HepG2 (cell line): ENCODE data around the gene NEU1. TPM values are rescaled to one million over a fixed set of nuclear protein-coding genes. Genes with fewer than 3 reads are reported as not detected.

Experiments used
- ARNT ChIP-seq: fragments of 450-650 bp; IDR thresholded peaks from 2 replicates; pipeline ENCODE4 v1.6.1; 2017
- ATAD3A ChIP-seq: sonication (generic); formaldehyde crosslinking; IDR thresholded peaks from 2 replicates; pipeline ENCODE4 v1.4.0; 2020; ENCODE audit warnings: missing genetic modification reagents
- HES4 ChIP-seq: sonication (generic); formaldehyde crosslinking; IDR thresholded peaks from 2 replicates; pipeline ENCODE4 v1.9.0; 2021; ENCODE audit warnings: mild to moderate bottlenecking, missing genetic modification reagents, borderline replicate concordance
- ISX ChIP-seq: sonication (generic); formaldehyde crosslinking; conservative IDR thresholded peaks from 2 replicates; pipeline ENCODE4 v1.5.0; 2020; ENCODE audit warnings: missing genetic modification reagents
- KLF6 ChIP-seq: IDR thresholded peaks from 2 replicates; pipeline ENCODE4 v1.8.0; 2016; ENCODE audit warnings: missing biosample characterization, missing genetic modification reagents
- MEIS1 ChIP-seq: sonication (generic); formaldehyde crosslinking; IDR thresholded peaks from 2 replicates; pipeline ENCODE4 v1.9.0; 2021; ENCODE audit warnings: mild to moderate bottlenecking, missing genetic modification reagents, moderate library complexity, borderline replicate concordance
- RFXANK ChIP-seq: IDR thresholded peaks from 2 replicates; pipeline ENCODE4 v1.6.1; 2016
- SRF ChIP-seq: IDR thresholded peaks from 2 replicates; pipeline ENCODE4 v1.6.1; 2011; ENCODE audit warnings: mild to moderate bottlenecking, low read depth, low read length, moderate library complexity
- TAF1 ChIP-seq: sonication (generic); formaldehyde crosslinking; IDR thresholded peaks from 2 replicates; pipeline ENCODE4 v1.4.0; 2020; ENCODE audit warnings: missing genetic modification reagents
- ZFY ChIP-seq: sonication (generic); formaldehyde crosslinking; IDR thresholded peaks from 2 replicates; pipeline ENCODE4 v1.4.0; 2020; ENCODE audit warnings: missing genetic modification reagents
- ZNF577 ChIP-seq: sonication (generic); formaldehyde crosslinking; IDR thresholded peaks from 2 replicates; pipeline ENCODE4 v1.4.0; 2020; ENCODE audit warnings: mild to moderate bottlenecking, low read depth, missing genetic modification reagents, borderline replicate concordance
- ZNF7 ChIP-seq: IDR thresholded peaks from 2 replicates; pipeline ENCODE4 v1.6.1; 2016; ENCODE audit warnings: missing biosample characterization, missing genetic modification reagents
- ZNF737 ChIP-seq: sonication (generic); formaldehyde crosslinking; IDR thresholded peaks from 2 replicates; pipeline ENCODE4 v1.5.0; 2020; ENCODE audit warnings: missing genetic modification reagents, mild to moderate bottlenecking, borderline replicate concordance
- ZNF850 ChIP-seq: sonication (generic); formaldehyde crosslinking; conservative IDR thresholded peaks from 2 replicates; pipeline ENCODE4 v1.9.0; 2021; ENCODE audit warnings: mild to moderate bottlenecking, missing genetic modification reagents
- polyA plus RNA-seq, 8 experiments: library from polyadenylated mRNA; depleted of rRNA in 3 of 8; stranded (reverse) in 7 of 8; unstranded in 1 of 8; fragments of >200 nt; fragmentation: Illumina TruSeq in 4 of 8; extraction: Trizol in 4 of 8; gene quantifications; 2 replicates each; pipeline versions ENCODE4 v1.2.1 to v1.2.3, GENCODE V29; 2011 to 2016; ENCODE audit warnings: low read depth in 4 of 8, missing spikeins in 1 of 8, mixed read lengths in 1 of 8; ENCODE audit not compliant: insufficient read depth in 1 of 8
- total RNA-seq, 5 experiments: library from RNA; depleted of rRNA; stranded (reverse); fragments of >200 nt; fragmentation: Illumina TruSeq; extraction: Trizol; gene quantifications; 2 replicates each; pipeline ENCODE4 v1.2.3, GENCODE V29; 2016; ENCODE audit warnings: low read depth in 1 of 5
- TF ChIP-seq, protein P1 (sequence below): IDR thresholded peaks from 2 replicates; pipeline ENCODE4 v1.6.1; 2016; ENCODE audit warnings: mild to moderate bottlenecking, missing biosample characterization, missing genetic modification reagents
- TF ChIP-seq, protein P2 (sequence below): sonication (generic); formaldehyde crosslinking; conservative IDR thresholded peaks from 2 replicates; pipeline ENCODE4 v1.4.0; 2020; ENCODE audit warnings: missing genetic modification reagents
- TF ChIP-seq, protein P3 (sequence below): sonication (generic); formaldehyde crosslinking; IDR thresholded peaks from 2 replicates; pipeline ENCODE4 v1.8.0; 2022; ENCODE audit warnings: mild to moderate bottlenecking, missing genetic modification reagents
- TF ChIP-seq, protein P4 (sequence below): sonication (generic); formaldehyde crosslinking; conservative IDR thresholded peaks from 2 replicates; pipeline ENCODE4 v1.8.0; 2022; ENCODE audit warnings: low read depth, missing genetic modification reagents
- TF ChIP-seq, protein P5 (sequence below): sonication (generic); formaldehyde crosslinking; IDR thresholded peaks from 2 replicates; pipeline ENCODE4 v1.4.0; 2020; ENCODE audit warnings: missing genetic modification reagents
- TF ChIP-seq, protein P6 (sequence below): sonication (generic); formaldehyde crosslinking; IDR thresholded peaks from 2 replicates; pipeline ENCODE4 v1.4.0; 2020; ENCODE audit warnings: missing genetic modification reagents, low read depth, mild to moderate bottlenecking, borderline replicate concordance

Gene NEU1
- total and polyA plus RNA-seq, 2 of the 13 experiments (the other 11 are each of a cell fraction or from before 2014, with no cell fraction given): 215 to 297 TPM

DNA sequence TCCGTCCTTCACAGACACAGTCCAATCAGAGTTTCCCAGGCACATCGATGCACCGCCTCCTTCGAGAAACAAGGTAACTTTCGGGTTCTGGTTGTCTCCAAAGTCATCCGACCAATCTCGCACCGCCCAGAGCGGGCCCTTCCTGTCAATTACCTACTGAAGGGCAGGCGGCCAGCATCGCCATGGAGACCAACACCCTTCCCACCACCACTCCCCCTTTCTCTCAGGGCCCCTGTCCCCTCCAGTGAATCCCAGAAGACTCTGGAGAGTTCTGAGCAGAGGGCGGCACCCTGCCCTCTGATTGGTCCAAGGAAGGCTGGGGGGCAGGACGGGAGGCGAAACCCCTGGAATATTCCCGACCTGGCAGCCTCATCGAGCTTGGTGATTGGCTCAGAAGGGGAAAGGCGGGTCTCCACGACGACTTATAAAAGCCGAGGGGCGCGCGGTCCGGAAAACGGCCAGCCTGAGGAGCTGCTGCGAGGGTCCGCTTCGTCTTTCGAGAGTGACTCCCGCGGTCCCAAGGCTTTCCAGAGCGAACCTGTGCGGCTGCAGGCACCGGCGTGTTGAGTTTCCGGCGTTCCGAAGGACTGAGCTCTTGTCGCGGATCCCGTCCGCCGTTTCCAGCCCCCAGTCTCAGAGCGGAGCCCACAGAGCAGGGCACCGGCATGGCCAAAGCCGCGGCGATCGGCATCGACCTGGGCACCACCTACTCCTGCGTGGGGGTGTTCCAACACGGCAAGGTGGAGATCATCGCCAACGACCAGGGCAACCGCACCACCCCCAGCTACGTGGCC lies 35.1 kb downstream of the NEU1 start, which contains the start of gene HSPA1B (continued):
- TF ChIP-seq MEIS1 (CRISPR knock-in tag) (no peak), SRF (peak; percentile 54), RFXANK (CRISPR knock-in tag) (peak; percentile 92; the same call in 1 of the 2 replicates), ZFY (CRISPR knock-in tag) (peak; percentile 35), KLF6 (CRISPR knock-in tag) (peak; percentile 85), ISX (no peak), HES4 (CRISPR knock-in tag) (peak; percentile 84), ZNF577 (CRISPR knock-in tag) (no peak), ZNF7 (CRISPR knock-in tag) (peak; percentile 48; the same call in 1 of the 2 replicates), ARNT (no peak), TAF1 (CRISPR knock-in tag) (peak; percentile 97), ZNF737 (CRISPR knock-in tag) (0 out of 2 replicates have a peak, but pooled peaks have one; percentile 86), ZNF850 (CRISPR knock-in tag) (no peak), ATAD3A (CRISPR knock-in tag) (peak; percentile 69; the same call in 1 of the 2 replicates)
- TF ChIP-seq, protein P1, sequence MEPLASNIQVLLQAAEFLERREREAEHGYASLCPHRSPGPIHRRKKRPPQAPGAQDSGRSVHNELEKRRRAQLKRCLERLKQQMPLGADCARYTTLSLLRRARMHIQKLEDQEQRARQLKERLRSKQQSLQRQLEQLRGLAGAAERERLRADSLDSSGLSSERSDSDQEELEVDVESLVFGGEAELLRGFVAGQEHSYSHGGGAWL (CRISPR knock-in tag): peak; percentile 92
- TF ChIP-seq, protein P2, sequence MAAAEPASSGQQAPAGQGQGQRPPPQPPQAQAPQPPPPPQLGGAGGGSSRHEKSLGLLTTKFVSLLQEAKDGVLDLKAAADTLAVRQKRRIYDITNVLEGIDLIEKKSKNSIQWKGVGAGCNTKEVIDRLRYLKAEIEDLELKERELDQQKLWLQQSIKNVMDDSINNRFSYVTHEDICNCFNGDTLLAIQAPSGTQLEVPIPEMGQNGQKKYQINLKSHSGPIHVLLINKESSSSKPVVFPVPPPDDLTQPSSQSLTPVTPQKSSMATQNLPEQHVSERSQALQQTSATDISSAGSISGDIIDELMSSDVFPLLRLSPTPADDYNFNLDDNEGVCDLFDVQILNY: peak; percentile 64; the same call in 1 of the 2 replicates
- TF ChIP-seq, protein P3, sequence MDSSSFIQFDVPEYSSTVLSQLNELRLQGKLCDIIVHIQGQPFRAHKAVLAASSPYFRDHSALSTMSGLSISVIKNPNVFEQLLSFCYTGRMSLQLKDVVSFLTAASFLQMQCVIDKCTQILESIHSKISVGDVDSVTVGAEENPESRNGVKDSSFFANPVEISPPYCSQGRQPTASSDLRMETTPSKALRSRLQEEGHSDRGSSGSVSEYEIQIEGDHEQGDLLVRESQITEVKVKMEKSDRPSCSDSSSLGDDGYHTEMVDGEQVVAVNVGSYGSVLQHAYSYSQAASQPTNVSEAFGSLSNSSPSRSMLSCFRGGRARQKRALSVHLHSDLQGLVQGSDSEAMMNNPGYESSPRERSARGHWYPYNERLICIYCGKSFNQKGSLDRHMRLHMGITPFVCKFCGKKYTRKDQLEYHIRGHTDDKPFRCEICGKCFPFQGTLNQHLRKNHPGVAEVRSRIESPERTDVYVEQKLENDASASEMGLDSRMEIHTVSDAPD (CRISPR knock-in tag): peak; percentile 64; the same call in 1 of the 2 replicates
- TF ChIP-seq, protein P4, sequence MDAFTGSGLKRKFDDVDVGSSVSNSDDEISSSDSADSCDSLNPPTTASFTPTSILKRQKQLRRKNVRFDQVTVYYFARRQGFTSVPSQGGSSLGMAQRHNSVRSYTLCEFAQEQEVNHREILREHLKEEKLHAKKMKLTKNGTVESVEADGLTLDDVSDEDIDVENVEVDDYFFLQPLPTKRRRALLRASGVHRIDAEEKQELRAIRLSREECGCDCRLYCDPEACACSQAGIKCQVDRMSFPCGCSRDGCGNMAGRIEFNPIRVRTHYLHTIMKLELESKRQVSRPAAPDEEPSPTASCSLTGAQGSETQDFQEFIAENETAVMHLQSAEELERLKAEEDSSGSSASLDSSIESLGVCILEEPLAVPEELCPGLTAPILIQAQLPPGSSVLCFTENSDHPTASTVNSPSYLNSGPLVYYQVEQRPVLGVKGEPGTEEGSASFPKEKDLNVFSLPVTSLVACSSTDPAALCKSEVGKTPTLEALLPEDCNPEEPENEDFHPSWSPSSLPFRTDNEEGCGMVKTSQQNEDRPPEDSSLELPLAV (CRISPR knock-in tag): no peak
- TF ChIP-seq, protein P5, sequence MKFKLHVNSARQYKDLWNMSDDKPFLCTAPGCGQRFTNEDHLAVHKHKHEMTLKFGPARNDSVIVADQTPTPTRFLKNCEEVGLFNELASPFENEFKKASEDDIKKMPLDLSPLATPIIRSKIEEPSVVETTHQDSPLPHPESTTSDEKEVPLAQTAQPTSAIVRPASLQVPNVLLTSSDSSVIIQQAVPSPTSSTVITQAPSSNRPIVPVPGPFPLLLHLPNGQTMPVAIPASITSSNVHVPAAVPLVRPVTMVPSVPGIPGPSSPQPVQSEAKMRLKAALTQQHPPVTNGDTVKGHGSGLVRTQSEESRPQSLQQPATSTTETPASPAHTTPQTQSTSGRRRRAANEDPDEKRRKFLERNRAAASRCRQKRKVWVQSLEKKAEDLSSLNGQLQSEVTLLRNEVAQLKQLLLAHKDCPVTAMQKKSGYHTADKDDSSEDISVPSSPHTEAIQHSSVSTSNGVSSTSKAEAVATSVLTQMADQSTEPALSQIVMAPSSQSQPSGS: peak; percentile 71
- TF ChIP-seq, protein P6, sequence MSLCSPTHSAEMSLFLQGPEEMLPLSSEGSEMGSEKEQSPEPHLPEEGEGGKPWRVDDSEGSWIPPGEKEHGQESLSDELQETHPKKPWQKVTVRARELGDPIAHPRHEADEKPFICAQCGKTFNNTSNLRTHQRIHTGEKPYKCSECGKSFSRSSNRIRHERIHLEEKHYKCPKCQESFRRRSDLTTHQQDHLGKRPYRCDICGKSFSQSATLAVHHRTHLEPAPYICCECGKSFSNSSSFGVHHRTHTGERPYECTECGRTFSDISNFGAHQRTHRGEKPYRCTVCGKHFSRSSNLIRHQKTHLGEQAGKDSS (CRISPR knock-in tag): no peak
